ENCODE data around the gene QSOX2.

Gene QSOX2

DNA sequence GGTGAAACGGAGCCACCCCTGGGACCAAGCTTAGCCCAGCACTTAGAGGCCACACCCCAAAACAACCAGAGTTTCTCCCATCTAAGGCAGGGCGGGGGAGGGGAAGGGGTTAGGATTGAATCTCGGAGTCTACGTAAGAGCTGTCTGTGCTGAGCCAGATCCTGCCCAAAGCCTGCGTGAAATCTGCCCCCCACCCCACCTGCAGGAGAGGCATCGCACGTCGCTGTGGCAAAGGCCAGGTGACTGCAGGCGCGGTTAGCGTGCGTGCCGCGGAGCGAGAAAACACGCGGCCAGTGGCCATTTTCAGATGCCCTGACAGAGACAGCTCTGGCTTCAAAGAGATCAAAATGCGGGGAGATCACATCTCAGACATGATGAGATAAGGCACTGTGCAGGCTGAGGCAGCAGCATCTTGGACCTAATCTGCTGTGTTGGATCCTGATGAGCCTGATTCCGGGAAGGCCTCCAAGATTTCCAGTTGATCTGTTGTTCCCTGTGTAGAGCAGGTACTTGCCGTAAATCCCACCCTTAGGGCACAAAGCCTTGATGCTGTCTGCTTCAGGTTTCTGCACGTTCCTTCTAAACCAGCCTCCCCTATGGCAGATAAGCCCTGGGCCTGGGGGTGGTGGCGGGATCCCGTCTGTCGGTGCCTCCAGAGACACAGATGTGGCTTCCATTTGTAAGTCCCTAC is 2.5 kb upstream of the QSOX2 start:
- peaks cover 64% of the 10 kb centered on the region for H3K27me3 ChIP-seq (replicated peaks; ENCODE audit: insufficient read depth, low read length)
- peaks cover 19% of the 10 kb centered on the region for H3F3A ChIP-seq (ENCODE audit: insufficient read depth, low read length)
- no peak overlapping the region for H3K4me2 ChIP-seq (ENCODE audit: low read depth, low read length)
- no peaks in the 10 kb centered on the region for H3K9me3 ChIP-seq (replicated peaks; ENCODE audit: insufficient read depth, low read length)
- peaks cover 14% of the 10 kb centered on the region for H3K4me1 ChIP-seq (ENCODE audit: low read length)
- H4K20me1 ChIP-seq (ENCODE audit: insufficient read depth, low read length) = no peaks in the 10 kb centered on the region
- no peak overlapping the region for H3K27ac ChIP-seq (ENCODE audit: low read length)
- H3K4me3 ChIP-seq (ENCODE audit: low read length) = no peak overlapping the region
- H3K36me3 ChIP-seq (replicated peaks; ENCODE audit: insufficient read depth, low read length) = no peaks in the 10 kb centered on the region
- no peak overlapping the region for H3K9ac ChIP-seq (ENCODE audit: low read length)
- peaks cover 23% of the 10 kb centered on the region for H3K79me2 ChIP-seq (ENCODE audit: low read length)
- no peak overlapping the region for H2AFZ ChIP-seq (ENCODE audit: low read length)
- no peak for DNase-seq
- TF ChIP-seq EZH2phosphoT487 (IDR thresholded peaks at IDR 0.05; ENCODE audit: low read length) (no peak), EZH2 (optimal IDR thresholded peaks at IDR 0.05; ENCODE audit: low read depth, low read length) (no peak)
- TF ChIP-seq, protein P1, sequence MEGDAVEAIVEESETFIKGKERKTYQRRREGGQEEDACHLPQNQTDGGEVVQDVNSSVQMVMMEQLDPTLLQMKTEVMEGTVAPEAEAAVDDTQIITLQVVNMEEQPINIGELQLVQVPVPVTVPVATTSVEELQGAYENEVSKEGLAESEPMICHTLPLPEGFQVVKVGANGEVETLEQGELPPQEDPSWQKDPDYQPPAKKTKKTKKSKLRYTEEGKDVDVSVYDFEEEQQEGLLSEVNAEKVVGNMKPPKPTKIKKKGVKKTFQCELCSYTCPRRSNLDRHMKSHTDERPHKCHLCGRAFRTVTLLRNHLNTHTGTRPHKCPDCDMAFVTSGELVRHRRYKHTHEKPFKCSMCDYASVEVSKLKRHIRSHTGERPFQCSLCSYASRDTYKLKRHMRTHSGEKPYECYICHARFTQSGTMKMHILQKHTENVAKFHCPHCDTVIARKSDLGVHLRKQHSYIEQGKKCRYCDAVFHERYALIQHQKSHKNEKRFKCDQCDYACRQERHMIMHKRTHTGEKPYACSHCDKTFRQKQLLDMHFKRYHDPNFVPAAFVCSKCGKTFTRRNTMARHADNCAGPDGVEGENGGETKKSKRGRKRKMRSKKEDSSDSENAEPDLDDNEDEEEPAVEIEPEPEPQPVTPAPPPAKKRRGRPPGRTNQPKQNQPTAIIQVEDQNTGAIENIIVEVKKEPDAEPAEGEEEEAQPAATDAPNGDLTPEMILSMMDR (IDR thresholded peaks at IDR 0.05; ENCODE audit: low read length) = no peak
- H3K9me2 ChIP-seq (replicated peaks; ENCODE audit: insufficient read depth, low read length) = no peaks in the 10 kb centered on the region

DNA sequence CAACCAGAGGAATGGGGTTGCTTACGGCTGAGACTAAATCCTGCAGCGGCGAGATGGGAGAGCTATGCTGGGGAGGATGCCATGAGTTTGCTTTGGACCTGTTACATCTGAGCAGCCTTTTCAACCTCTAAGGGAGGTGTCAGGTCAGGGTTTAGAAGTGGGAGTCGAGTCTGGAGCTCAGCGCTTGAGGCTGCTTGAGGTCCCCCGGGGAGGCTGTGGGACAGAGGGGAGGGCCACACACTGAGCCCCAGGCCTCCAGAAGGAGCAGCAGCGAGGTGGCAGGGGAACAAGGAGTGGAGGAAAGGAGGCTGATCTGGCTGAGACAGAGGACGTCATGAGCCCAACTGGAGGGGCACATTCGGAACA is 1.9 kb upstream of the QSOX2 start:
- Histone ChIP-seq H3K79me2 (ENCODE audit: low read length) (peaks cover 28% of the 10 kb centered on the region), H3K27me3 (replicated peaks; ENCODE audit: insufficient read depth, low read length) (peaks cover 59% of the 10 kb centered on the region), H3K4me2 (ENCODE audit: low read depth, low read length) (no peak overlapping the region), H2AFZ (ENCODE audit: low read length) (no peak overlapping the region), H3K4me3 (ENCODE audit: low read length) (no peak overlapping the region), H3K9me3 (replicated peaks; ENCODE audit: insufficient read depth, low read length) (no peaks in the 10 kb centered on the region), H3K9me2 (replicated peaks; ENCODE audit: insufficient read depth, low read length) (no peaks in the 10 kb centered on the region), H3K36me3 (replicated peaks; ENCODE audit: insufficient read depth, low read length) (no peaks in the 10 kb centered on the region), H3K9ac (ENCODE audit: low read length) (no peak overlapping the region), H3K4me1 (ENCODE audit: low read length) (peaks cover 18% of the 10 kb centered on the region), H3K27ac (ENCODE audit: low read length) (no peak overlapping the region), H3F3A (ENCODE audit: insufficient read depth, low read length) (peaks cover 19% of the 10 kb centered on the region), H4K20me1 (ENCODE audit: insufficient read depth, low read length) (no peaks in the 10 kb centered on the region; the same call in 1 of the 2 replicates)
- no peak for DNase-seq
- TF ChIP-seq, protein P1 (IDR thresholded peaks at IDR 0.05; ENCODE audit: low read length) = no peak
- TF ChIP-seq EZH2phosphoT487 (IDR thresholded peaks at IDR 0.05; ENCODE audit: low read length) (no peak), EZH2 (optimal IDR thresholded peaks at IDR 0.05; ENCODE audit: low read depth, low read length) (no peak)

DNA sequence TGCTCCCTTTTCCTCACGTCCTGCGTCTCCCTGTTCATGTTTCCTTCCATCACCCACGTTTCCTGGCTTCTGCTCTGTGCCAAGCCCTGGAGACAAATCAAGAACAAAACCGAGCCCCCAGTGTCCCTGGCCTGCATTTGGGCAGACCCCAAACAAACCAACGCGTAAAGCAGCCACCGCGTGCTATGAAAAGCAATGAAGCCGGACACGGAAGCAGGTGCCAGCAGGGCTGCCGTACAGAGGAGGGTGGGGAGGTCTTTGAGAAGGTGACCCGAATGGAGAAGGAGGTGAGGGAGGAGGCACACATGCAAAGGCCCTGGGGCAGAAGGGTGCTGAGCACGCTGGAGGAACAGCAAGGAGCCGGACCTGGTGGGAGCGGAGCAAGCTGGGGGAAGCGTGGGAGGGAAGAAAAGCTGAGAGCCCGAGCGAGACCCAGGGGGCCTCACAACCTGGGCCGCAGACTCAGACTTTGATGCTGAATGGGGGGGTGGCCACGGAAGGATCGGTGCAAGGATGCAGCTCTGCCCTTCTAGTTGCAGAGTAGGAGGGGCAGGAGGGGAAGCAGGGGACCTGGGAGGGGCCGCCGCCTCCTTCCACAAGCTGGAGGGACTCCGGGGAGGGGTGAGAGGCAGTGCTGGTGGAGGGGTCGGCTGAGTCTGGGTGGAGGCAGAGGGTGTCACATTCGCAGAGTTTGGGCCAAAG is 1.4 kb upstream of the QSOX2 start:
- no peak overlapping the region for H3K27ac ChIP-seq (ENCODE audit: low read length)
- no peaks in the 10 kb centered on the region for H3K9me3 ChIP-seq (replicated peaks; ENCODE audit: insufficient read depth, low read length)
- H3K9ac ChIP-seq (ENCODE audit: low read length) = no peak overlapping the region
- peaks cover 18% of the 10 kb centered on the region for H3K4me1 ChIP-seq (ENCODE audit: low read length)
- DNase-seq = no peak
- H3K79me2 ChIP-seq (ENCODE audit: low read length) = peaks cover 34% of the 10 kb centered on the region
- no peak overlapping the region for H3K4me2 ChIP-seq (ENCODE audit: low read depth, low read length)
- H3K4me3 ChIP-seq (ENCODE audit: low read length) = no peak overlapping the region
- no peaks in the 10 kb centered on the region for H3K9me2 ChIP-seq (replicated peaks; ENCODE audit: insufficient read depth, low read length)
- TF ChIP-seq, protein P1 (IDR thresholded peaks at IDR 0.05; ENCODE audit: low read length) = no peak
- TF ChIP-seq EZH2 (optimal IDR thresholded peaks at IDR 0.05; ENCODE audit: low read depth, low read length) (no peak), EZH2phosphoT487 (IDR thresholded peaks at IDR 0.05; ENCODE audit: low read length) (no peak)
- H4K20me1 ChIP-seq (ENCODE audit: insufficient read depth, low read length) = no peaks in the 10 kb centered on the region; the same call in 1 of the 2 replicates
- peaks cover 56% of the 10 kb centered on the region for H3K27me3 ChIP-seq (replicated peaks; ENCODE audit: insufficient read depth, low read length)
- no peaks in the 10 kb centered on the region for H3K36me3 ChIP-seq (replicated peaks; ENCODE audit: insufficient read depth, low read length)
- H2AFZ ChIP-seq (ENCODE audit: low read length) = no peak overlapping the region
- peaks cover 19% of the 10 kb centered on the region for H3F3A ChIP-seq (ENCODE audit: insufficient read depth, low read length)
